ENCODE measurements around the gene HEPN1.
A peak's percentile ranks its signal among the peaks of the same experiment; 100 is the strongest.

HEPN1 gene

GRCh38 chr11:124918950-124919349, at the start of gene HEPN1:
Gene HEPN1 (plus strand): TSS chr11:124919250.
- no peak for DNase-seq

GRCh38 chr11:124869331-124869730, 49.7 kb upstream of the HEPN1 start:
- DNase-seq, result no peak

- no peak for DNase-seq
Observed at GRCh38 chr11:124869856-124870387, 49.1 kb upstream of the HEPN1 start.

- DNase-seq, result no peak
Observed at GRCh38 chr11:124870430-124870829, 48.6 kb upstream of the HEPN1 start.

- DNase-seq, result no peak
Observed at GRCh38 chr11:124872280-124872679, 46.8 kb upstream of the HEPN1 start.

GRCh38 chr11:124872741-124873140, 46.3 kb upstream of the HEPN1 start:
- no peak for DNase-seq

- no peak for DNase-seq
Observed at GRCh38 chr11:124873951-124874350, 45.1 kb upstream of the HEPN1 start.

GRCh38 chr11:124874571-124875255, 44.3 kb upstream of the HEPN1 start:
- no peak for DNase-seq

- no peak for DNase-seq
Observed at GRCh38 chr11:124875401-124875800, 43.6 kb upstream of the HEPN1 start.

GRCh38 chr11:124875943-124876817, 42.9 kb upstream of the HEPN1 start:
- DNase-seq, result peak; percentile 62

GRCh38 chr11:124876818-124877630, 42.0 kb upstream of the HEPN1 start:
- no peak for DNase-seq

GRCh38 chr11:124877631-124877909, 41.5 kb upstream of the HEPN1 start:
- DNase-seq, result no peak

GRCh38 chr11:124877910-124878758, 40.9 kb upstream of the HEPN1 start:
- no peak for DNase-seq

GRCh38 chr11:124878759-124879492, 40.1 kb upstream of the HEPN1 start:
- no peak for DNase-seq

GRCh38 chr11:124879493-124880289, 39.4 kb upstream of the HEPN1 start:
- no peak for DNase-seq

- no peak for DNase-seq
Observed at GRCh38 chr11:124880290-124880611, 38.8 kb upstream of the HEPN1 start.

GRCh38 chr11:124880958-124881357, 38.1 kb upstream of the HEPN1 start:
- no peak for DNase-seq

- DNase-seq, result no peak
Observed at GRCh38 chr11:124882339-124883071, 36.5 kb upstream of the HEPN1 start.

GRCh38 chr11:124884340-124884739, 34.7 kb upstream of the HEPN1 start:
- no peak for DNase-seq

GRCh38 chr11:124884869-124885479, 34.1 kb upstream of the HEPN1 start:
- DNase-seq, result no peak

All from activated CD4-positive, alpha-beta T cell treated with anti-CD3 and anti-CD28 coated beads for 1 hour (primary cell).